Activated CD8-positive, alpha-beta memory T cell treated with anti-CD3 and anti-CD28 coated beads, Interleukin-2, amount 50 U/mL, for 4 hours (primary cell): ENCODE results near the gene AQP1.

Experiments used
- DNase-seq: peaks from one replicate; pipeline ENCODE4 v3.0.0-alpha.2; 2020

The AQP1 gene

GRCh38 chr7:30907527-30908267, 4.0 kb upstream of the AQP1 start:
- no peak for DNase-seq

DNA sequence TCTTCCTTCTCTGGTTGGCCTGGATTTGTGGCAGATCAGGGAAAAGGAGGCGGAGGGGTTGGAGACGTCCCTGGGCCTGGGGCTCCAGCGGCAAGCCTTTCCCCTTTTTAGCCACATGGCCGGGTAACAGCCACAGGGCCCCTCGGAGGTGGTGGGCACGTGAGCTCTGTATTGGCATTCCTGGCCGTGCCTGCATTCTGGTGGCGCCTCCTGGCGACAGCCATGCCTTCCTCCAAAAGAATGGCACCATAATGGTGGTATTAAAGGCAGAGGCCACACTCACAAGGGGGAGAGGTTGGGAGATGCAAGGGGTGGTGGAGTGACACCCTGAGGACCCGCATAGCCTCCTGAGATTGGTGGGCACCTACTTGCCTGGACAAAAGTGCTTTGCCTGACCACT, 3.0 kb upstream of the AQP1 start:
- no peak for DNase-seq

- no peak for DNase-seq
These were observed 2.2 kb upstream of the AQP1 start for GRCh38 chr7:30909431-30909830.

GRCh38 chr7:30910411-30911073, 1.1 kb upstream of the AQP1 start:
- no peak for DNase-seq

DNA sequence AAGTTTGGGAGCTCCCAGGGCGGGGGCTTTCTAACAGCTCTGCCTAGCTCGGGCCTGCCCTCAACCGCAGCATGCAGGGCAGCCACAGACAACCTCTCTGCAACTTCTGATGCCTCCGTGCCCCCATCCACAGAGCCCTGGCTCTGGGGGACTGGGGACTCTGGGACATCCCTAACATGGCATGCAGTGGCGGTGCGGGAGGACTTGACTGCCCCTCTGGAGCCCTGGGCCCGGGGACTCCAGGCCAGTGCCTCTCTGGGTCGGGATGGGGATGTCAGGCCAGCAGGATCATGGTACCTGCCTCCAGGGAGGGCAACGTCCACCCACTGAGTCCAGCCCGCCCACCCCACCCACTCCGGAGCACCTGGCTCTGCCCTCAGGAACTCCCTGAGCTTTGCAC, 520 bp upstream of the AQP1 start:
- no peak for DNase-seq

GRCh38 chr7:30912021-30912730, 523 bp downstream of the AQP1 start:
- DNase-seq: no peak

GRCh38 chr7:30912731-30912985, 1.0 kb downstream of the AQP1 start:
- no peak for DNase-seq

DNA sequence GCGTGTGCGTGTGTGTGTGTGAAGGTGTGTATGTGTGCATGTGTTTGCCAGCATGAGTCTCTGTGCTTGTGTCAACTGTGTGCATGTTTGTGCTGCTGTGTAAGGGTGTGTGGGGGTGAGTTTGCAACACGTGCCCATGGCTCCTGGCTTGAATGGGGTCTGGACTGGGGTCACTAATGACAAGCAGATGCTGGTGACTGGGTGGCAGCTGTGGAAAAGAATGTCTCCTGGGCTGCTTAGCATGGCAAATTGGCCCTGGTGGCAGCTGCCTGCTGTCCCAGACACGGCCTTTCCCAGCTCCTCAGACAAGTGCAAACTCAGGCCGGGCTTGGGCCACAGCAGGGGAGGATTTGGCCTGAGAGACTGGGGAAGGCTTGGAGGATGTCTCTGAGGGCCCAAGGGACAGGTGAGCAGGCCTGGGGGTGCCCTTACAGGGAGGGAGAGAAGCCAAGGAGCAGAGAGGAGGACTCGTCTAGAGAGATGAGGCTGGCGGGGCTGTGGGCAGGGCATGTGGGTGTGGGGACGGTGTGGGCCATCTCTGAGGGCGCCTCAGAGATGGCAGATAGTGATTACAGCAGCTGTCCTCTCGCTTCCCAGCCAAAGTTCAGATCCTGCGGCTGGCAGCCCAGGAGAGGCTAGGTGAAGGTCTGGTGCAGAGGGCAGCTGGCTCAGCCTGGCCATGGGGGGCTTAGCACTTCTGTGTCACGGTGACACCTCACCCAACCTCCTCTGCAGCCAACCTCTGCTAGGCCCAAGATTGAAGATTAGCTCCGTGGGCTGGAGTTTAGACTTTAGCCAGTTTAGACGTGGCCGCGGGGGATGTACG, 1.5 kb downstream of the AQP1 start:
- DNase-seq: no peak

- DNase-seq: no peak
These were observed 2.3 kb downstream of the AQP1 start for GRCh38 chr7:30913821-30914515.

DNA sequence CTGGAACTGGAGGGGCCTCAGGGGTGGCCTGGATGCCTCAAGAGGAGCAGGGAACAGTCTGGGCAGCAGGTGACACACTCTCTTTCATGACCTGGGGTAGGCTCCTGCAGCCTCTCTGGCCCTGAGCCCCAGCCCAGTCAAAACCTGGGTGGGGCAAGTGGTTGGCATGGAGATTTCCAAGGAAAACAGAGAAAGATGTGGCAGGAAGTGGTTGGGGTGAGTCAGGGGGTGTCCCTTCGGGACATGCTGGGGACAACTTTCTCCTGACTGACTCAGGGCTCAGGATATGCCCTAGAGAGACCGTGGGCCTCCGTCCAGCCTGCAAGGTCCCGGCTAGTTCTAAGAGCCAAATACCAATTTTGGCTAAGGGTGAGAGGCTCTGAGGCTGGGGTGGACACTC, 2.9 kb downstream of the AQP1 start:
- no peak for DNase-seq

DNA sequence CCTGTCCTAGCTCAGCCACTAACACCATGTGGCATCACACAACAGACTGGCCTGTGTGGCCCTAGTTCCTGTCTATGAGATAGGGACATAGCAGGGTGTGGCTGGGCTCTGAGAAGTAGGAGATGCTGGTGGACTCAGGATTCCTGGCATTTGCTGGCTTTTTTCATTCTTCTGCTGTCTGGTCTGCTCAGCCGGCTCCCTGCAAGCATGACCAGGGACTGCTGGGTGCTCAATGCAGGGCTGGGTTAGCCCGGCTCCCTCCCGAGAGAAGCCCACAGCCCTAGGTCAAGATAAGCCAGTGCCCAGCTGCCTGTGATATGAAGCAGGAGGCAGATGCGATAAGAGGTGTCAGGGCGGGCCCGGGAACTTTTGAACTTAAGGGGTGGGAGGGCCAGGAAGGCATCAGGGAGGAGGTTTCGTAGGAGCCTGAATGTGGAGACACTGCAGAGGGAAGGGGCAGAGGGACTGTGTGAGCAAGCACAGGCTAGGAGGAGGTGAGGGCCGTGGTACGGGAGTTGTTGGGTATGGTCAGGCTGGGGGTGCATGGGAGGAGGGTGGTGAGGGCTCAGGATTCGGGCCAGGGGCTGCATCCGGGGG, 3.5 kb downstream of the AQP1 start:
- DNase-seq: no peak

GRCh38 chr7:30915751-30916150, 4.1 kb downstream of the AQP1 start:
- DNase-seq: no peak

DNA sequence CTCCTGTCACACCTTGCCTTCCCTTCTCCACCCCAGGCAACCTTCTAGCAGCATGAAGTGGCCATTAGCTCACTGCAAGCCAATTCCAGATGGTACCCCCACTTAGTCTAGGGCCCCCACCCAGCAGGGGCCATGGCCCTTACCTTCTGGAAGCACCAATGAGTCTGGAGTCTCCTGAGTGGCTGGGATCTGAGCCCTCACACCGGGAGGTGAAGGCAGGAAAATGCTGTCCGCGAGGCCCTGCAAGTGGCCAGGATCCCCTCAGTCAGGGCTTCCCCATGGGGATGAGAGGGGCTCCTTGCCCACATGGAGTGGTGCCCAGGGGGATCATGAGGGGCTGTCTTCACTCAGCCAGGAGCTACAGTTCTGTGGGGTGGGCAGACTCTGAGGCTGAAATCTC, 4.6 kb downstream of the AQP1 start:
- no peak for DNase-seq

DNA sequence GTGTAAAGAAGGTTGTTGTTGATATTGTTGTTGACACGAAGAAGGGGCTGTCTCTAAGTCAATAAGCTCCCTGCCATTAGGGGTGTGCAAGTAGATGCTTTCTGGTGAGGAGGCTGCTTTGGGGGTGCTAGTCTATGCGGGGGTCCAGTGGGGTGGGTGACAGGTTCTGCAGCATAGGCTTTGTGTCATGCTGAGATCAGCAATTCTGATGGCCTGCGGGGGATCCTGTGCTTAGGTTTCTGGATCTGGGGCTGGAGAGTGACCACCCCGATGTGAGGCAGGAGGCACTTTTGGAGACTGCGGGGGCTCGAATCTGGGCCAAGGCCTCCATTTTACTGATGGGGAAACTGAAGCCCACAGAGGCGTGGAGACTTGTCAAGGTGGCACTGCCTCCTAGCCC, 5.1 kb downstream of the AQP1 start:
- DNase-seq: no peak

DNA sequence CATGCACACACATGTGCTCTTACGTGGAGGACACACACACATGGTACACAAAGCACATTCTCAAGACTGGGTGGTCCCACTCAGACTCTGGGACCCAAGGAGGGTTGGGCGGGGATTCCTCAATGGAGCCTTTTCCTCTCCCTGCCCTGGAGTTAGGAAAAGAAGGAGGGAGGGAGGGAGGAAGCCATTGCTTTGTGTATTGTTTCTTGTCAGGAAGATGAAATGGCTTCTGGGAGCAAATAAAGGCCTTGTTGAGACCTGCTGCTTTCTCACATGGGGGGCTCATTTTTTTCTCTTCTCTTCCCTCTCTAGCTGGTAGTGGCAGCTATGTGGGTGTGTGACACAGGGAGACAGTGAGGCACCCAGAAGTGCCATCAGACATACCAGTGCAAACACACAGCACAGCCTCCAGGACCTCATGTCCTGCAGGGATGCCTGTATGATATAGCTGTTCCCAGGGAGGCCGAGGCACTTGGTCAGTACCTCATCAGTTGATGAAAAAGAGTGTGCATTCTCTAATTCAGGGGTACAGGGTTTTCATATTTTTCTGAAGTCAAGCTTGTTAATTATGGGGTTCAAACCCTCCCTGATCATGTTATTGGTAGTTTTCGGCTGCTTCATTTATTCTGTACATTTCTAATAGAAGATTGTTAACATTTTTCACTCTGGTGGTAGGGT, 5.7 kb downstream of the AQP1 start:
- DNase-seq: no peak

DNA sequence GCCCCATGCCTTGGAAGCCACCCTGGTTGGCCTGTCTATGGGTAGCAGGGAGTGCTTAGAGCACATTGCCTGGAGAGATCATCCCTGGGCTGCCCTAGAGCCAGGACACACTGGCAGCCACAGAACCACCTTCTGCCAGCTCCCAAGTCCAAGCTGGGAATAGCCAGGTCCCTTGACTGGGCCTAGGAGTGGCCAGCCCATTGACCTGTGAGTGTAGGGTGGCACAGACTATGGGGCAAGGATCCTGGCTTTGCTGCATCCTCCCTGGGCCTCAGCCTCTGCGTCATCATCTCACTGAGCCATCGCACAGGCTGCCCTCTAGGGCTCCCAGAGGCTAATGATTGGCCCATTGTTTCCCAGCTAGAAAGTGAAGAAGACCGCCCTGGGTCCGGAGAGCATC, 7.0 kb downstream of the AQP1 start:
- no peak for DNase-seq

DNA sequence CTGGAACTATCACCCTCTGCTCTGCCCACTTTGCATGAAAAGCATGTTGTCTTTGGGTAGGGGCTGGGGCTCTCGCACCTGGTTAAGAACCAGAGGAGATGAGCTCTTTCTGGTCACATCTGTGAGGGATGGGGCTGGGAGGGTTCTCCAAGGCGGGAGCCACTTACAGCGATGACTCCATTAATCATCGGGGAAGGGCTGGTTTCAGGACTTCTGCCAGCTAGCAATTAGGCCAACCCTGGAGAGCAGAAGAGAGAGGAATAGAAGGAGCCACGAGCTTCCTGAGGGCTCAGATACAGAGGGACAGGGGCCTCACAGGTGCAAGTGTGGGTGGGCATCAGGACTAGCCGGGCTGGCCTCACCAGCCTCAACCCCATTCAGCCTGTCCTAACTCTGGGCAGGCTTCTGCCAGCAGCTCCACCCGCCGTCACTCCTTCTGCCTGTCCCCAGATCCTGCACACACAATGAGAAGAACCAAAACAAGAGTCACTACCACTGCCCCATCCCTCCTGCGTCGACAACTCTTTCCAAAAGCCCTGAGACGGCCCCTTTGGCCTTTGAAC, 8.4 kb downstream of the AQP1 start:
- DNase-seq: no peak

- peak; percentile 4 for DNase-seq
These were observed 9.2 kb downstream of the AQP1 start for GRCh38 chr7:30920584-30921539.

GRCh38 chr7:30921540-30922401, 10.1 kb downstream of the AQP1 start:
- peak; percentile 8 for DNase-seq
